ENCODE data around the gene NECAB2.

GRCh38 chr16:83937267-83937666 is 30.8 kb upstream of the NECAB2 start:
- TF ChIP-seq POLR2A (IDR thresholded peaks at IDR 0.05; ENCODE audit: low read length) (no peak), GATA1 (IDR thresholded peaks at IDR 0.05; ENCODE audit: low read depth, low read length) (no peak)

Data from erythroblast (primary cell).